ENCODE measurements around the gene TRNT1.

Gene TRNT1

DNA sequence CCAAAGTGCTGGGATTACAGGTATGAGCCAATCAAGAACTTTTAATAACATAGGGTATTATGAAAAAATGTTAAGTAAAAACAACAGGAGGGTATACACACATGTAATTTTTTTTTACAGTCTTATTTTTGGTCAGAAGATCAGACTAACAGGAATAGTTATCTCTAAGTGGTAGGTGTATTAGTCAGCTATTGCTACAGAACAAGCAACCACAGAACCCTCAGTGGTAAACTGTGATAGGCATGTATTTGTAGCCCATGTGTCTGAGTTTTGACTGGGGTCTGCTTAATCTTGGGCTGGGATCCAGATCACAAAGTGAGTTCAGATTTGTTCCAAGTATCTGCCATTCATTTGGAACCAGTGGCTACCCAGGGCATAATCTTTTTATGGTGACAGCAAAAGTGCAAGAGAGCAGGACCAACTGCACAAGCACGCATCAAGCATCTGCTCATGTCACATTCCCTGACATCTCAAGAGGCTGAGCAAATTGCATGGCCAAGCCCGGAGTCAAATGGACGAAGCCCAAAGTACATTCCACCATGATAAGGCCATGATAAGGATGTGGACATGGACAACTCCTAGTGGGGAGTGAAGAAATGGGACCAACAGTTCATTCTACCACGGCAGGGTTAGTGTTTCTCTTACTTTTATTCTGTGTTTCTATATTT lies 13.6 kb upstream of the TRNT1 start:
- no peak for DNase-seq

DNA sequence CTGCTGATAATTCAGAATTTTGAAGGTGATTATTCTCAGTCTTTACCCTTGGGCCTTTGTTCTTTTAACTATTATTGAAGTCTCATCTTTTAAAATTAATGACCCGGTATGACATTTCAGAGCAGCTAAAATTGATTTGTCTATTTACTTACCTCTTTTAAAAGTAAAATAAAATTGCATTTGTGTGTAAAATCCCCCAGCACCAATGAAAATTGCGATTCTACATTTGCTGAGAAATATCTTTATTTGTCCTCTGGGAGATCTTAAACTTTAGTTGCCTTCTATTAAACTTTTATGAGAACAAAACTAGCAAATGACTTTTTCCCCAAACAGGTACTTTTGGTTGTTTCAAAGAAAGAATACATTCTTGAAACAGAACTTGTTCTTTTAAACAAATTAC lies 9.1 kb upstream of the TRNT1 start:
- DNase-seq, result no peak

DNA sequence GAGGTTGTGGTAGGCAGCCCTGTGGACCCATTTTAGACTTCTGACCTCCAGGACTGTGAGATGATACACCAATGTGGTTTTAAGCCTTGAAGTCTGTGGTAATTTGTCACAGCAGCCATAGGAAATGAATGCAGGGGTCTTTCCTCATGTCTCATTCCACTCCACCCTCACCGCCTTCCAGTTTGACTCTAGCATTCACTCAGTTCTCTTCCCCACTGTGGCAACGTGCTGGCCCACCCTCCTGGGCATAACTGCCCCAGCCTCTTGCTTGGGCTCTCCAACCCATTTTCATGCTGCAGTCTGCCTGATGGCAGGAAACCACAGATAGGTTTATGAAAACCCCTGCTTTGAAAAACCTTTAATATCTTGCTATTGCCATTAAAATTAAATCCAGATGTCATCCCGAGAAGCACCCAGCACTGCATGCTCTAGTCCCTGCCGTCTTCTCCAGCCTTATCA lies 7.3 kb upstream of the TRNT1 start:
- no peak for DNase-seq

DNA sequence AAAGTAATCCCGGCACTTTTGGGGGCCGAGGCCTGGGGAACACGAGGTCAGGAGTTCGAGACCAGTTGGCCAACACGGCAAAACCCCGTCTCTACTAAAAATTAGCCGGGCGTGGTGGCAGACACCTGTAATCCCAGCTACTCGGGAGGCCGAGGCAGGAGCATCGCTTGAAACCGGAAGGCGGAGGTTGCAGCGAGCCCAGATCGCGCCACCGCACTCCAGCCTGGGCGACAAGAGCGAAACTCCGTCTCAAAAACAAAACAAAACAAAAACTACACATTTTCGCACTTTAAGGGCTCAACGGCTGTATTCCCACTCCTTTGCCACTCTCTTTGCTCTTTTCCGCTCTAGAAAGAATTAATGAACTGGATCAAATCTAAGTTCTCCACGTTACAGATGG lies 763 bp upstream of the TRNT1 start:
- DNase-seq, result no peak

DNA sequence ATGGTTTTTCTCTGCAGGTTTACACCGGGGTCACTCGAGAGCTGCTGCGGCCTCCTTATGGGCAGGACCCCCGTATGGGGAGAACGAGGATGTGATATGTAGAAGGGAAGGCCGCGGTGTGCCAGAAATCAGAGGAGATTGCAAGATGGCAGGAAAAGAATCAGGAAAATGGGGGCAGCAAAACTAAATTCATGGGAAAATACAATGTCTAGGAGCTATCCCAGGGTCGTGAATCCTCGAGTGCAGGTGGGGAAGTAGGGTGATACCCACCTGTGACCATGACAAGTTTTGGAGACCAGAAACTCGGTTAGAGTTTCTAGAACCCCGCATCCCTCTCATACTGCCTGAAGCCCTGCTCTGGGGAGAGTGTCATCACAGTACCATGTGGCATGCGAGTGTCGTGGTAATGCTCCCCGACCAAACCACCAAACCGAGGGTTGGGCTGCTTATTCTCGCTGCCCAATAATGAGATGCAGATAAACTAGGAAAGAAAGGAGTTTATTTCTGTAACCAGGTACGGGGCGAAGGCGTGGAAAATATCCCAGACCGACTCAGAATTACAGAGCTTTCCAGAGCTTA lies 781 bp downstream of the TRNT1 start:
- DNase-seq, result no peak

DNA sequence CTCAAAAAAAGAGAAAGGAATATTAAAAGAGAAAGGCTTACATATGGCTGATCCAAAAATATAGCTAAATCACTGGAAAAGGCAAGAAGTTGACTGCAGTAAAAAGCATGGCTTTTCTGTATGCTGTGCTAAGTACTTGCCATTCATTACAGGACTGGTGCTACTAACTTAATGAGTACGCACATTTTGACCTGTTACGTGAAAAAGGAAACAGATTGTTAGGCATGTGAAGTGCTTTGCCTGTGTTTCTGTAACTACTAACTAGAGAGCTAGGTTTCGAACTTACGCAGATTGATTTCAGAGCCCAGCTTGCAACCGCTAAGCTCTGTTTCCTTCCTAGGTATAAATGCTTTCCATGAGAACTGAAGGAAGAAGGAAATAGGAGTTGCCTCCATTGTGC lies 2.8 kb downstream of the TRNT1 start:
- no peak for DNase-seq

DNA sequence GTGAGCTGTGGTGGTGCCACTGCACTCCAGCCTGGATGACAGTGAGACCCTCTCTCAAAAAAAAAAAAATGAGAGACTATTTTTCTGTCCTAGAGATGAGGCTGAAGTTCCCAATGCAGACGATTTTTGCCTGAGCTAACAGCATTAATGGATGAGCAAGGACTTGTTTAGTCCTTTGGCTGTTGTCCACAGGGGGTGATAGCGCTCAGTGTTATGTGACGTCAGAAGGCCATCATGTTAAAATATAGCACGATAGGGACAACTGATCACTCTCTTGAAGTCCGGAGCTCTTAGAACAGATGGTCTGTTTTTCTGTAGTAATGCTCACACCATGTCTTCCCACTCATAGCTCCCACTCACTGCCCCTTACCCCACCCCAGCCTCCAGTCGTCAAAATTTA lies 6.8 kb downstream of the TRNT1 start:
- no peak for DNase-seq

DNA sequence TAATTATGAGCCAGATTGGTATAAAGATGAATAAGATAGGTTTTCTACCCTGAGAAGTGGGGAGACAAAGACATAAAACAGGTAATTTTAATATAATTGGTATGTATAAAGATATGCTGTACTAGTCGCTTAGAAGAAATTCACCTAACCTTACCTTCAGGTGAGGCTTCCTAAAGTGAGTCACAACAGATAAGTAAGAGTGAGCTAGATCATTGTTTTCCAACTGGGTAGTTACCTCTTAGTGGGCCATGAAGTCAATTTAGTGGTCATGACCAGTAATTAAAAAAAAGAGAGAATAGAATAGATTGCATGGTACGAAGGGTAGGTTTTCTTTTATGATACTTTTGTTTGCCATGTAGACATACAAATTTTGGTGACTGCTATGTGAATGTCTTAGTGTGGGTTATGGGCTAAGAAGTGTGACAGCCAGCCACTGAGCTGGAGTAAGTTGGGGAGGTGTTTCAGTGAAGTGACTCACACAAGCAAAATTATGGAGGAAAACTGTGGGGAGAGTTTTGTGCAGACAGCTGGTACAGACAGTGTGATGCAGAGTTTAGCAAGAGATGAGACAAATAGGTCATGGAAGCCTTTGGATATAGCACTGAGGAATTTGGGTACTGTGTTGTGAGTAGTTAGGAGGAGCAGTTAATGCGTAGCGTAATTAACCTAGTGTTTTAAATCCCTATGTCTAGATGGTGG lies 8.2 kb downstream of the TRNT1 start:
- no peak for DNase-seq

DNA sequence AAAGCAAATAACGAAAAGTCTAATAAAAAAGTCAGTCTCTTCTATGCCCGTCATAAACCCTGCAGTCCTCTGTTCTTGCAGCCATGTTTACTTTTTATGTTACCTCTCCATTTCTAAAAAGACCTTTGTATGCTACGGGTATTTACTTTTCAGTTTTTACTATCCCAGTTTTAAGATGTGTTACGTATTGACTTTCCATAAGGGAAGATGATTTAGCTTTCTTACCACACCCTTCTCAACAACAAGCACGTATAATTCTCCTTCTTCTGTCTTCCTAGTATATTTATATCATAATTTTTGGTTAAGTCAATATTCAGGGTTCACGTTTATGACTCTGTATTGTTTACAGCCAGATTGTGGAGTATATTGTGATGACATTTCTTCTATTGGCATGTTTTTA lies 10.8 kb downstream of the TRNT1 start:
- no peak for DNase-seq

DNA sequence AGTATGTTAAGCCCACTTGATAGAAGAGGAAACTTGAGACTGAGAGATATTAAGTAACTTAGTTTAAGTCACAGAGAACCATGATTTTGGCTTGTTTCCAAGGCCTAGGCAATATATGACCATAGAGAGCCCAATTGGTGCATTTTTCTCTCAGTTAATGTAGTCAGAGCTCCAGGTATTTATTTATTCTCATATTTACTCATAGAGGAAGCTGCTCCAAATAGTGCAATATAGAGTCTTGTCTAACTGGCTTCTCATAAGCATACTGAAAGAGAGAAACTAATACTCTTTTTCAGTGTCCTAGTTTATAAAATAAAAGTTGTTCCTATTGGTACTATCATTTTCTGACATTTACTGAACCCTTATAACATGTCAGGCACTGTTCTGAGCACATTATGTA lies 15.2 kb downstream of the TRNT1 start:
- no peak for DNase-seq

DNA sequence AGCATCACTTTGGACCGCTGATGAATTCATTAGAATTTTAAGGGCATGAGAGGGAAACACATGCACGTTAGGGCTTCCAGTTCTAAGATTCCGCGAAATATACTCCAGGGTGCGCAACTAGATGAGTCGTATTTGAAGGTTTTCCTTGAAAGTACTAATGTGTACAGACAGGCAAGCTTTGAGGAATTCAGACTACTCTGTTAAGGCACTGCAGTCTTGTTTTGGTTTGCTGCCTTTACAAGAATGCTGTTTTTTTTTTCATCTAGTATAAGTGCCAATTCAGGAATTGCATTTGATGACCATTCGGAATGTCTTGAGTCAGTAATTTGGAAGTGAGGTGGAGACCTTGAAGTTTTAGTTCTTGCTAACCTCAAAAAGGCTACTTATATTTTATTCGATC lies 19.1 kb downstream of the TRNT1 start:
- no peak for DNase-seq

DNA sequence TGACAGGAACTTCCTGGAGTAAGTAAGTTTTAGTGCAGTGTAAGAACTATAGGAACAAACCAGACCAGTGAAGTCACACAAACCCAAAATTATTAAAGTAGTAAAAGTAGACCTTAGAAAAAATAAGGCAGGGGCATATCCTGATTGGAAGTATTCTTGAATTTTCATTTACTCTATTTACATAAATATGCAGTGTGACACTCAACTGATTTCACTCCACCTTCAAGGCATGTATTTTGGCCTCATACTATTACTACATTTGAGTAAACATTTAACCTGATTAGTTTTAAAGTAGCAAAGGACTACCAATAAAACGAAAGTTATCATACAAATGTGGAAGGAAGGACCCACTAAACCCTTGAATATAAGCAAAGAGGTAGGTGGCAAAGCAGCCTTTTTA lies 22.8 kb downstream of the TRNT1 start:
- no peak for DNase-seq

DNA sequence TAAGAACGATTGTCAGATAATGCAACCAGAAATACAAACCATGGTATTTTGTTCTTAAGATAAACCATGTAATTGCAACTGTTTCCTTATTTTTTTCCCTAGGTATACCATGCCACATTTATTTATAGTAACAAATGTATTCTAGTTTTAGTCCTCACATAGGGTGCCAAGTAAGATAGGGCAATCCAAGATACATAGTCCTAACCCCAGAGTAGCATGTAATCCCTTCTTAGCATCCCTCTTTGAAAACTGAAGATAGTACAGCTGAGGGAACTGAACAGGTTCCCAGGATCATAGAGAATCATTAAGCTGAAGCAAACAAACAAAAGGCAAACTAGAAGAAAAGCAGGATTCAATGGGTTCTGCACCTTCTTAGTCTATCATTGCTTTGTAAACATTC lies 24.8 kb downstream of the TRNT1 start:
- no peak for DNase-seq

DNA sequence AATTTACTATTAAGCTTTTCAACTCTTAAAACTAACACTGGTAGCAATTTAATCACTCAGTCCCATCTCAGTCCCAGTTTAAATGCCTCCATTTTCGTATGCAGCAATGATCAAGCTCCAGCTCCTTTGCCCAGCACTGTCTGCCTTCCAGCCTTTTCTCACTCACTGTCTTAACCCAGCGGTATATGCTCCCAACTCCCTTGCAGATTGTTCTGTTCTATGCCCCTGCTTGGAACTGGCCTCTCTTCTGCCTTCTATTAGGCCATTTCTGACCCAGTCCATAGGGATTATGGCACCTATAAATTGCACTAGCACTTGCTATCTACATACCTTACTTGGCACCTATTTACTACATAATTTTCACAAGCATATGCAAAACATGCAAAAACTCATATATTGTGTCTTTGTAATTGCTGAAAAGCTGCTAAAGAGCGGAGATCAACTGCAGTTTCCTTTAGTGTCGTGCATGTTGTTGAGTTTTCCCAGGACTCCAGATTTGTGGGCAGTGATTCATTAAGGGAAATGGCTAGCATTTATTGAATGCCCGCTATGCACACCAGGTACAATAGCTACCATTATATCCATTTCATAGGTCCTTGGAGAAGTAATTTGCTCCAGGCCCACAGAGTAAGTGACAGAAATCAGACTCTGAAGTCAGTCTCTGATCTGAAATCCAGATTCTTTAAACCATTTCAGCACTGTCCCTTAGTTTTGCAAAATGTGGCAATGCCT lies 28.3 kb downstream of the TRNT1 start:
- no peak for DNase-seq

DNA sequence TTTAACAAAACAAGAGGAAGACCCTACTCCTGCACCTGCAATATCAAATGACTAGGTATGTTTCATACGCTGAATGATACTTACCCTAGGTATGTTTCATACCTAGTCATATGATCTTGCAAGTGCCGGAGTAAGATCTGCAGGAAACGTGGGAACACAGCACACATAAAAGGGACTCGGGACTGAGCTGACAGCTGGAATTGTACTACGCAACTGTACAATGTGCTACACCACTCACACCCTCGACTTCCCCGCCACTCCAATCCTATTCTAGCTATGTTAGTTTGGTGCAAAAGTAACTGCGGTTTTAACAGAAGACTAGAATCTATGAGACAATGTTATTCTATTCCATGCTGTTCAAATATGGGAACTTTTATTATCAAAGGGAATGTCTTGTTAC lies 30.7 kb downstream of the TRNT1 start:
- DNase-seq, result no peak

DNA sequence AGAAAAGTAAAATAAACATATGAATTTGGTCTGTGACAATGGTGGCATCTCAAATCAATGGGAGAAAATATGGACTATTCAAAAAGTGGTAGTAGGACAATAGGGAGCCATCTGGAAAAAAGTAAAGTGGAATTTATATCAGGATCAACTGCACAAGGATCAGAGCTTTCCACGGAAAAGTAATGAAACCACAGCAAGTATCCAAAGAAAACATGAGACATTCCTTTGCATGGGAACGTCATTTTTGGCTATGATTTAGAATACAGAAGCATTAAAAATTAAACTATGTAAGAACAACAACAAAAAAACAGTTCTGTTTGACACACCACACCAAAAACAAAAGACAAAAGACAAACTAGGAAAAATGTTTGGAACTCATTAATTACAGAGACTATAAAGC lies 34.1 kb downstream of the TRNT1 start:
- DNase-seq, result no peak

DNA sequence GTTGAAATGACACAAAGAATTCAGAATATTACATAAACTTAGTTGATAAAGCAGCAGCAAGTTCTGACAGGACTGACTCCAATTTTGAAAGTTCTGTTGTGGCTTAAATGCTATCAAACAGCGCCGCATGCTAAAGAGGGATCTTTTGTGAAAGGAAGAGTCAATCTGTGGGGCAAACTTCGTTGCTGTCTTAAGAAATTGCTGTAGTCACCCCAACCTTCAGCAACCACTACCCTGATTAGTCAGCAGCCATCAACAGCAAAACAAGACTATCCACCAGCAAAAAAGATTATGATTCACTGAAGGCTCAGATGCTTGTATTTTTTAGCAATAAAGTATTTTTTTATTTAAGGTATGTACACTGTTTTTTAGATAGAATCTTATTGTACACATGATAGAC lies 38.5 kb downstream of the TRNT1 start:
- no peak for DNase-seq

DNA sequence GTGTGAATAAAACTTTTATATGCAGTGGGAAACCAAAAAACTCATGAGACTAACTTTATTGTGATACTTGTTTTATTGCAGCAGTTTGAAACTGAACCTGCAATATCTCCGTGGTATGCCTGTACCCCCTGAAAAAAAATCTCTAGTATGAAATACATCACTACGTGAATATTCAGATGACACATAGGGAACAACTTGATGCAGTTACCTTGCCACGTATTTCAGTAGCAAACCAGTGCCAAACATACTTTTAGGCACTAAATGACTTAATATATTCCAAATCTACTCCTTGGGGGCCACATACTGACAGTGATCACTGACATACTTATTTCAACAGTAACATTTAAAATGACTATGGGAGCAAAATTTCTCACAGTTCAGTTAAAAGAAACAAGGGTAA lies 38.9 kb downstream of the TRNT1 start:
- DNase-seq, result no peak

DNA sequence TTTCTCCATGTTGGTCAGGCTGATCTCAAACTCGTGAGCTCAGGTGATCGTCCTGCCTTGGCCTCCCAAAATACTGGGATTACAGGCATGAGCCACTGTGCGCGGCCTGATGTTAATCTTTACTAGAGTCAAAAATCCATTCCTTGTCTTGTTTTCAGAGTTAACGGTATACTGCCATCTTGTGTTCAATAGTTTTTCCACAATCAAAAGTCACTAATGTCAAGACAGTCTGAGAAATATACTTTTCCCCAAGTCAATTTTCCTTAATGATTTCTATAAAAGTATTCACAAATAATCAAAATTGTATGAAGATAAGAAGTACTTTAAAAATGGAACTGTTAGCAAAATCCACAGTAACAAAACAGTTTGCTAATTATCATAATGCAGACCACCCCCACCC lies 44.3 kb downstream of the TRNT1 start:
- DNase-seq, result peak; percentile 0

DNA sequence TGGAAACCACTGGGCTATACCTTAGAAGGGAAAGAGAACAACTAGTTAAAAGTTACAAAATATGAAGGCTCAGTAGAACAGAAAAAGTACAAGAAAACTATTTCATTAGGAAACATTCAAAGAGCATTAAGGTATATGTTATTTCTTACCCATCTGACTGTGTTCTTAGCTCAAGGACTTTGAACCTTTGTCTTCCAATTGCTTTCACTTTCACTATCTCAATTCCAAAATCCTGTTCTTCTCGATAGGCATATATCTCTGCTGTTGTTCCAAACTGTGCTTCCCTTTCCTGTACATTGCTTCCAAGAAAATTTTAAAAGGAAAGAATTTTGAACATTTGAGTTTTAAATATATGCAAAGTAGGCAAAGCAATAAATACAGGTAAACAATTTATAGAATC lies 45.9 kb downstream of the TRNT1 start:
- no peak for DNase-seq

DNA sequence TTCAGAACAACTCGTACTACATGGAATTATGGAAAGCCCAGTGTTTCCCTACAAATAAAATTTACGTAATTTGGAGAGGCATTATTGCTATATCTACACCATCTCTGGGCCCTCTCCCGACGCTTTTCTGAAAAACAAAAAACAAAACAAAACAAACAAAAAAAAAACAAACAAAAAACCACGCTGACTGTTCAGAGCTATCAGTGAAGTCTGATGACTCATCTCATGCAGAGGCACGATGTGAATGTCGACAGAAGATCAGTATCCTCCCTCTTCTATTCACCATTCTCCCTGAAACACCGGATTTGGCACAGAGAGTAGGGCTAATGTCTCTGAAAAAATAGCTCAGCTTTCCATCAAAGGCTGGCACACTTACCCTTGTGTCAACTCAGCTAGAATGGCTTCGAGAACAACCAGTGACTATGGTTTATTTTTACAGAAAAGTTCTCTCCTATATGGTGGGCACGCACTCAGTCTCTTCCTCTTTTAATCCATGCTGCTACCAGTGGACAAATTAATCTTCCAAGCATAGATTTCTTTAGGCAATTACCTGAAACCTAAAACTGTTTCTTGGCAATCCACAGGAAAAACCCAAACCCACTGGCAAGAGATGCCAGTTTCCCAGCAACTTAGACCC lies 51.2 kb downstream of the TRNT1 start:
- no peak for DNase-seq

DNA sequence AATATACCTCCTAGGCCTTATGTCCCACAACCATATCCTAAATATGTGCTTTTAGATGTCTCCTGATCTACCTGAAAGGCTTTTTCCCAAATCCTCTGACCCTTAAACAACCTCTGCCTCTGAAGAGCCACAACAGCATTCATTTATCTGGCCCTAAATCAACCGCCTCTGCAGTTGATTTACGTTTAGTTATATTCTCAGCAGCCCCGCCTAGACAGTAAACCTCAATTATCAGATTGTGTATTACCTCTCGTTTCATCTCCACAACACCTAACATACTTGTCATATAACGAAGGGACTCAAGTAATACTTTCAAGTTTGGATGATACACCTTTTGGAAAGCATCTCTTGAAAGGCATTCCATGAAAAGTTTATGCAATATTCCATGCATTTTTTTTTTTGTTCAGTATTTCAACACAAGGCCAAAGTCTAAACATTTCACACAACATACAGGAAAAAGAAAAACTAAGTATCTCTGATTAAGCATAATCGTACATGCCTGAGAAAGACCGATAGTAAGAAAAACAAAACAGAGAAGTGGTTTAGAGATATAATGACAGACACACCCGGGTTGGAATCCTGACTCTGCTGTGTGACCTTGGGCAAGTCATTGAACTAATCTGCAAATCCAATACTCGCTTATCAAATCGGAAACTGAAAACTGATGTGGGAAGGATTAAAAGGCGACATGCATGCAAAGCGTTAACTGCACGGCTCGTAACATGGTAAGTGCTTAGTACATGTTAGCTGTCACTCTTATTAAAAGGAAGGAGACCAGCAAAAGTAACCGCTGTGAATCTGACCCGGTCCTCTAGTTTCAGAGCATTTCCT lies 52.0 kb downstream of the TRNT1 start:
- no peak for DNase-seq

Data from DMS153 (cell line).